HG02798 (cell line): ENCODE measurements around the gene SLC38A1.

ENCODE experiments used
- ATAC-seq: cut with Tn5 transposase; IDR thresholded peaks from one replicate; pipeline ENCODE4 v1.9.1; 2021; ENCODE audit warnings: mild to moderate bottlenecking; ENCODE audit not compliant: unreplicated experiment, poor library complexity

SLC38A1 gene

DNA sequence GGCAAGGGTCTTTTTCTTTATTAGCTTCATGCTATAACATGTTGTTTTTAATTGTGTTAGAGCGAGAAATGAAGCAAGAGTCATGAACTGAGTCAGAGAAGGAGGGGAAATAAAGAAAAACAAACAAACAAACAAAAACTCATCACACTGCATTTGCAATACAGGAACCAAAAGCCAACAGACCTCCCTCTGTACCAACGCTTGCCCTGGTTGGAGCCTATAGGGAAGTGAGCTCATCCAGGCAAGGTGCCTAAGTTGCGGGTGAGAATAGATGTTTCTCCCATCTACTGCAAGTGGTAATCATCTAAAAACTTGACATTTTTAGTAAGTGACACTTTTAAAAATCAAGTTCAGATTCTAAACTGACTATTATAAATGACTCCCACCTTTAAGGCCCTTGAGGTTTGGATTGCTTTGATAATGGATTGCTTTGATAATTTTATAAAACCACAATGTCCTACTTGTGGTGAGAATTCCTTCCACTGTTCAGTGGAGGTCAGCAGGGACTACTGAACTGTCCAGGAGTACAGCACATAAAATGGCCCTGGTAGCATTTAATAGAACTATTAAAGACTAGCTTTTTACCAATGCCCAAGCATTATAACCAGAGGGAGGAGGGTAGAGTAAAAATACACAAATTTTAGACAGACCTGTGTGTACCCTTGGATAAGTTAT, 31.3 kb downstream of the SLC38A1 start:
- no peak for ATAC-seq

DNA sequence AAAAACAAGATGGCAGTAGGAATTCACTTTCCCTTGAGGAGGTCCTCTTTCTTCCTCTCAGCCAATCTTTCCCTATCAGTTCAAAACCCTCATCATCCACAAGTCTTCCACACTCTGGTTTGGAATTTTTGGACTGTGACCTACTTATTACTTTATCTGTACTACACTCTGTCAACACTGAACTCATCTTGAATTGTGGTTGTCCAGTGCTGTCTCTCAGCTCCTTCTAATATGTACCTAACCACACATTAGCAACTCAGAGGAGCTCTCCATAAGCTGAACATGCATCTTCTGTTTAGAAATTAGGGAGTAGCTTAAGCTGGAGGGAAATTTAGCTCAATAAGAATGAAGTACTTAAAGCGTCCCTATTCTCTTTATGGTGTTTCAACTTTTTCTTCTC, 34.8 kb downstream of the SLC38A1 start:
- no peak for ATAC-seq

GRCh38 chr12:46233423-46233822, 35.4 kb downstream of the SLC38A1 start:
- no peak for ATAC-seq

DNA sequence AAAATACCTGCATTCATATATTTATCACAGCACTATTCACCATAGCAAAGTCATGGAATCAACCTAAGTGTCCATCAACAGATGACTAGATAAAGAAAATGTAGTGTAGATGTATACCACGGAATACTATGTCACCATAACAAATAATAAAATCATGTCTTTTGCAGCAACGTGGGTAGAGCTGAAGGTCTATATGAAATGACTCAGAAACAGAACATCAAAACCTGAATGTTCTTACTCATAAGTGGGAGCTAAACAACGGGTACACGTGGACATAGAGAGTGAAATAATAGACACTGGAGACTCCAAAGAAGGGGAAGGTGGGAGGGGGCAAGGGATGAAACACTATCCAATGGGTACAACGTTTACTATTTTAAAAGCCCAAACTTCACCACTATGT, 37.9 kb downstream of the SLC38A1 start:
- no peak for ATAC-seq

GRCh38 chr12:46230306-46230705, 38.5 kb downstream of the SLC38A1 start:
- no peak for ATAC-seq

DNA sequence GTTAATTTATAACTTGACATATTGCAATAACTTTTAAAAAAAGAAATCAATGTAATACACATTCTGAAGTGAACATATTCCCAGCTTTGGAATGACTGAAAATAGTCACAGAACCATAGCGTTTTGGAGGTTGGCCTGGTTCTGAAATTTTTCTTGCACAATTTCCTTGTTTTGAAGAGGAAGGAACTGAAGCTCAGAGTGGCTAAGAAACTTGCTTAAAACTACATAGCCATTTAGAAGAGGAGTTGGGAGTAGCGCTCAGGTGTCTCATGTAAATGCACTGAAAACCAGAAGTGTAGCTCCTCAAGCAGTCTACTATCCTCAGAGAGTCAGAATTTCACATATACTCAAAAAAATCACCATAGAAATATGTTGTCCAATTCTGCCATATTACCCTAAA, 41.2 kb downstream of the SLC38A1 start:
- no peak for ATAC-seq

- ATAC-seq = no peak
Measured at GRCh38 chr12:46224386-46224785, 44.5 kb downstream of the SLC38A1 start.

- ATAC-seq = no peak
Measured at GRCh38 chr12:46223047-46223446, 45.8 kb downstream of the SLC38A1 start.

DNA sequence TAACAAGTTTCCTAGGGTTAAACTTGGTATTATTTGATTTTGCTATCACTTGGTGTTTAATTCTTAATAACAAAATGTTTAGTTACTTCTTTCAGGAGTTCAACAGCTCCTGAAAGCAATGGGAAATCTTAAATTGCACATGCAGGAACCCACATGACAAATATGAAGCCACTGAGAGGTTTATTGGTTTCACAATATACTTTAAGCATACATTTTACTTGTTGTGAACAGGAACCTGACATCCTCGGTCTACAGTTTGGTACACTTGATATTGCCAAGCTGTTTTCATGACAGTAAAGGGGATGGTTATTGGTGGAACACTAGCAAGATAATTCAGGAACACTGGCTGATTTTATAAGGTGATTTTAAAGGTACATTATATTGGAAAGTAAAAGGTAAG, 46.2 kb downstream of the SLC38A1 start:
- no peak for ATAC-seq

DNA sequence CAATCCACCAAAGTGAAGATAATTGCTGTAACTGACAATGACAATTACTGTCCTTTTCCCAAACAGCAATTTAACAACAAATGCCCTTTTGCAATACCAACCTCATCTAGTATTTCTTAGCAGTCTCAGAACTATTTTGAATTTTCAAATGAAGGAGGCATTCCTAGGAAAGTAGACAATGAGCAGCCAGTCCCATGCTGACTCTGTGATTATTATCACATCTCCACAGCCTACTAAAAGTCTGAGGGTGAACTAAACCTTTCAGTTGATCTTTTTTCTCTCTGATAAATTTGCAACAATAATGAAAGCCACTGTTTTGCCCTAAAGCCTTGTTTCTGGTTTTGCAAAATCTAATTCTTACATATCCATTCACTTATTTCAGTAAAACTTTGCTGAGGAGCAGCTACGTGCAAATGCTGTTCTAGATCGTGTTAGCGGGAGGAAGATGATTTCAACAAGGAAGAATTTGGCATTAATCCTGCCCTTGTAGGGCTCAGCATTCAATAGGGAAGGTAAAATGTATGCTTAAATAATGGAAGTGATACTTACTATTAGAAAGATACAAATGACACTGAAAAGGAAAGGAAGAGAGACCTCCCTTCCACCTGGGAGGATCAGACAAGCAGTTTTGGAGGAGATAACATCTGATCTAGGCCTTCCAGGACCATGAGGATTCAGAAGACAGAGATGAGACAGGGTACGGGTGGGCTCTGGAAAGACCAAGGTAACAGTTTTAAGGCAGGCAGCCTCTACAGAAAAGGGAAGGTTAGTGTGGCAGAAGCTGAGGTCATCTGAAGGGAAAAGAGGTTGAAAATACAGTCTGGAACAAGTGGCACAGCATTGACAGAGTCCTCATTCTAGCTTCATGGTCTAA, 47.4 kb downstream of the SLC38A1 start:
- ATAC-seq = no peak

- ATAC-seq = no peak
Measured at GRCh38 chr12:46219877-46220655, 48.8 kb downstream of the SLC38A1 start.

DNA sequence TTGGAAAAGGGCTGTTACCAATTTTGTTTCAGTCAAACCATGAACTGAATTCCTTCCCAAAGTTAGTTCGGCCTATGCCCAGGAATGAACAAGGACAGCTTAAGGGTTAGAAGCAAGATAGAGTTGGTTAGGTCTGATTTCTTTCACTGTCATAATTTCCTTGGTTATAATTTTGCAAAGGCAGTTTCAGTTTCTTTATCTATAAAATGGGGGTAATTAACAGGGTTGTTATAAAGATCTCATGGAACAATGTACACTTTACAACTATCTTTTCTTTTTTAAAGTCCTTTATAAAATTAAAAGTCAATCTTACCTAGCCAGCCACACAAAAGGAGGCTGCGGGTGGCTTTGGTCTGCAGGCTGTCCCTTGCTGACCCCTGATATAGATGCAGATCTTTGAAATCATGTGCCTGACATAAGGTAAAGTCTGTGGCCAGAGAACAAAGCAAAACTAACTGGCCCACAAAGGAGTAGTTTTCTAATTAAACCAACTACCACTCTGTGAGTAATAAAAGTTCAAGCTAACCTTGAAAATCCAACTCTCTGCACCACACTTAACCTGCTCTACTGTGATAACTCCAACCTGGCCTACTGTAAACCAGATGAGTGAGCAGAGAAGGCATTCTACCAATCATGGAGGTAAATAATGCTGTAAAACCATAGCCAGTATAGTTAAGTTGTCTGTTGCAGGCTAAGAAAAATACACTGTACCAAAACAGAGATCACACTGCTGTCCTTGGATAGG, 49.5 kb downstream of the SLC38A1 start:
- ATAC-seq = no peak

DNA sequence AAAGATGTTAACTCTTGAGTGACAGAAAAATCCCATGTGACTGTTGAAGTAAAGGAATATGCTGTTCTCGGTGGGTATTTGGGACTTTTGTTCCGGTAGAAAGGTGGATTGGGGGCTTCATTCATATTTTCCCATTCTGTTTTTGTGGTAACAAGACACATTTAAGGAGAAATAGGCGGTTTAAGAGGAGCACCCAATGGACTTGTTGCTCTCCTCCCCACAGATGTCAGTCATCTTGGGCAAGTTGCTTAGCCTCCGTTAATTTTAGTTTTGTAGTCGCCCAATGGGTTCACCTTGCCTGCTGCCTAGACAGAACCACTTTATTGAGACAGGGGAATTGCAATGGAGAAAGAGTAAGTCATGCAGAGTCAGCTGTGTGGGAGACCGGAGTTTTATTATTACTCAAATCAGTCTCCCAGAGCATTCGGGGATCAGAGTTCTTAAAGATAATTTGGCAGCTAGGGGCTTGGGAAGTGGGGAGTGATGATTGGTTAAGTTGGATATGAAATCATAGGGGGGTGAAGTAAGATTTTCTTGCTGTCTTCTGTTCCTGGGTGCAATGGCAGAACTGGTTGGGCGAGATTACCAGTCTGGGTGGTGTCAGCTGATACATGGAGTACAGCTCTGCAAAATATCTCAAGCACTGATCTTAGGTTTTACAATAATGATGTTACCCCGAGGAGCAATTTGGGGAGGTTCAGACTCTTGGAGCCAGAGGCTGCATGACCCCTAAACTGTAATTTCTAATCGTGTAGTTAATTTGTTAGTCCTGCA, 50.3 kb downstream of the SLC38A1 start:
- ATAC-seq = no peak

DNA sequence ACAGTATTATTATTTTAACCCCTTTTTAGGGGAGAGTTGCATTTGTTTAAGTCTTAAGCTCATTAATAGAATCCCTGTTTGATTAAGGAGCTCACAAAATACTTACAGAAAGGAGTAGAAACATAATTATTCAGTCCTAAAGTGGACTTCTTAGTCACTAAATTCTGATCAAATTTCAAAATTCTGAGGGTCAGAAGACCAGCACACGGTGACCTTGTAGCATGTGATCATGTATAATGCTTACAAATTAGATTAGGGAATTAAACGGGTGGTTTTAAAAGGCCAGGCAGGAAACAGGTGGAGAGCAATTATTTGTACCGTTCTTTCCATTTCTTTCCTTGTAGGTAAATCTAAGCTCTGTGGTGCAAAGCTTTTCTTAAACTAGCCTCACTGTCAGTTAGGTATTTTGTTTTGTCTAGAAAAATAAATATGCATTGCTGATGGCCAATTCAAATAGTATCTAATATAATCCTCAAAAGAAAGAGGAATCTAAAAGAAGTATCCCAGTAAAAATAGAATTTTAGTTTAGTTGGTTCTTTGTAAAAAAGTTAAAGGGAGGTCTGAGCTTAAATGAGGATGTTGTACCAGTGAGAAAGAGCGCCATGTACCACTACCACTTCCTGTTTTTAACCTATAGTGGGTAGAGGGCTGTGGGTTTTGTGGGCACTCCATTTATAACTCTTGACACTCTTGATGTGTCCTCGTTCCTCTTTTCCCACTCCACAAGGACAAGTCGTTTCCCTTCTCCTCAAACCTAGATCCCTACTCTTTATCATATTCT, 51.1 kb downstream of the SLC38A1 start:
- ATAC-seq = peak; percentile 68

- peak; percentile 67 for ATAC-seq
Measured at GRCh38 chr12:46214668-46215436, 54.0 kb downstream of the SLC38A1 start.

GRCh38 chr12:46212108-46212982, 56.5 kb downstream of the SLC38A1 start:
- ATAC-seq = no peak

- no peak for ATAC-seq
Measured at GRCh38 chr12:46210873-46211439, 57.9 kb downstream of the SLC38A1 start.
